ENCODE data around the gene PSMG2. TPM values are rescaled to one million over a fixed set of nuclear protein-coding genes. Genes with fewer than 3 reads are reported as not detected.

The PSMG2 gene
- total RNA-seq, 1 experiment from 2014 or later = 84.3 TPM

DNA sequence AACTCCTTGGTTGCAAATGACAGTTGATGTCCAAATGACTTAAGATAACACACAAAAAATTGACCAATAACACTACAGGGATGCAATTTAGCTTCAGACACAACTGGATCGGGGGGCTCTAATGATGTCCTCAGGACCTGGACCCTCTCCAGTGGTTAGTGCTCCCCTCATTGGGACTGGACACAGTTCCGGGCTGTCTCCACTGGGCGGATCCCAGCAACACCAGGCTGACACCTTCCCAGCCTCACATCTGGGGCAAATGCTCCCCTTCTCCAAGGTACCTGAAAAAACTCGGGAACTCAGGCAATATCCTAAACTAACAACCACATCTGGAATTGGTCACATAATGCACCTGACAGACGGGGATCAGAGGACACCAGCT is 48.7 kb downstream of the PSMG2 start:
- TF ChIP-seq ZFX (IDR thresholded peaks at IDR 0.05) (no peak), EZH2 (IDR thresholded peaks at IDR 0.05) (no peak), EGR1 (IDR thresholded peaks at IDR 0.05; ENCODE audit: low read depth) (no peak), CEBPB (IDR thresholded peaks at IDR 0.05; ENCODE audit: low read depth) (no peak)
- TF ChIP-seq, protein P1, sequence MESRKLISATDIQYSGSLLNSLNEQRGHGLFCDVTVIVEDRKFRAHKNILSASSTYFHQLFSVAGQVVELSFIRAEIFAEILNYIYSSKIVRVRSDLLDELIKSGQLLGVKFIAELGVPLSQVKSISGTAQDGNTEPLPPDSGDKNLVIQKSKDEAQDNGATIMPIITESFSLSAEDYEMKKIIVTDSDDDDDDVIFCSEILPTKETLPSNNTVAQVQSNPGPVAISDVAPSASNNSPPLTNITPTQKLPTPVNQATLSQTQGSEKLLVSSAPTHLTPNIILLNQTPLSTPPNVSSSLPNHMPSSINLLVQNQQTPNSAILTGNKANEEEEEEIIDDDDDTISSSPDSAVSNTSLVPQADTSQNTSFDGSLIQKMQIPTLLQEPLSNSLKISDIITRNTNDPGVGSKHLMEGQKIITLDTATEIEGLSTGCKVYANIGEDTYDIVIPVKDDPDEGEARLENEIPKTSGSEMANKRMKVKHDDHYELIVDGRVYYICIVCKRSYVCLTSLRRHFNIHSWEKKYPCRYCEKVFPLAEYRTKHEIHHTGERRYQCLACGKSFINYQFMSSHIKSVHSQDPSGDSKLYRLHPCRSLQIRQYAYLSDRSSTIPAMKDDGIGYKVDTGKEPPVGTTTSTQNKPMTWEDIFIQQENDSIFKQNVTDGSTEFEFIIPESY (IDR thresholded peaks at IDR 0.05; ENCODE audit: extremely low read depth, insufficient replicate concordance, low read length) = no peak
- Histone ChIP-seq H3K9me2 (ENCODE audit: insufficient read depth) (no peaks in the 10 kb centered on the region), H2AFZ (ENCODE audit: low read depth, low read length, poor library complexity, severe bottlenecking) (no peak overlapping the region), H3K27me3 (ENCODE audit: insufficient read depth, low read length) (no peaks in the 10 kb centered on the region), H3K36me3 (ENCODE audit: control insufficient read depth in 1 of 2, insufficient read depth in 2 of 2, low read length in 2 of 2) (no peaks in the 10 kb centered on the region), H3K4me2 (ENCODE audit: low read length) (no peak overlapping the region), H3K4me3 (replicated peaks in 1 of 2; ENCODE audit: low read depth in 1 of 2, low read length in 2 of 2) (no peak overlapping the region), H3K79me2 (ENCODE audit: insufficient read depth, low read length) (no peaks in the 10 kb centered on the region), H4K20me1 (ENCODE audit: insufficient read depth) (no peaks in the 10 kb centered on the region), H3K4me1 (ENCODE audit: control insufficient read depth in 1 of 2, insufficient read depth in 2 of 2, low read length in 2 of 2) (no peaks in the 10 kb centered on the region), H3K27ac (ENCODE audit: low read depth, low read length) (no peak overlapping the region; the same call in 1 of the 2 replicates), H3K9ac (ENCODE audit: low read length) (no peak overlapping the region), H3K9me3 (ENCODE audit: control insufficient read depth in 1 of 2, insufficient read depth in 1 of 2, low read depth in 1 of 2, low read length in 2 of 2) (no peaks in the 10 kb centered on the region)
- no peak for DNase-seq (ENCODE audit: low read depth, low spot score)
- intact Hi-C loops (cut with micrococcal nuclease) = no loop called here
- BruUV-seq (replicated peaks) = no TSS peak
- POLR2A ChIA-PET = no interaction called here
- CTCF ChIA-PET = no interaction called here
- RAD21 ChIA-PET (ENCODE audit: low non-redundant PET in 1 of 2, low total read pairs in 2 of 2, uncharacterized antibody in 2 of 2, unreplicated experiment in 2 of 2) = no interaction called here
- no peak for ATAC-seq

- DNase-seq (ENCODE audit: low read depth, low spot score) (no peak), ATAC-seq (no peak)
- BruUV-seq (replicated peaks) = no TSS peak
- no peaks in the 10 kb centered on the region for H3K4me1 ChIP-seq (ENCODE audit: control insufficient read depth in 1 of 2, insufficient read depth in 2 of 2, low read length in 2 of 2)
- no peaks in the 10 kb centered on the region for H3K9me2 ChIP-seq (ENCODE audit: insufficient read depth)
- ChIA-PET POLR2A (no interaction called here), CTCF (no interaction called here), RAD21 (ENCODE audit: low non-redundant PET in 1 of 2, low total read pairs in 2 of 2, uncharacterized antibody in 2 of 2, unreplicated experiment in 2 of 2) (no interaction called here)
- no peak overlapping the region for H3K4me3 ChIP-seq (replicated peaks in 1 of 2; ENCODE audit: low read depth in 1 of 2, low read length in 2 of 2)
- no peak overlapping the region for H2AFZ ChIP-seq (ENCODE audit: low read depth, low read length, poor library complexity, severe bottlenecking)
- no peak overlapping the region for H3K4me2 ChIP-seq (ENCODE audit: low read length)
- TF ChIP-seq SIN3A (IDR thresholded peaks at IDR 0.05; ENCODE audit: low read depth) (no peak), EZH2phosphoT487 (IDR thresholded peaks at IDR 0.05; ENCODE audit: borderline replicate concordance) (no peak), EGR1 (IDR thresholded peaks at IDR 0.05; ENCODE audit: low read depth) (no peak), ZNF274 (IDR thresholded peaks at IDR 0.05; ENCODE audit: low read depth, low read length) (no peak), POLR2AphosphoS5 (IDR thresholded peaks at IDR 0.05; ENCODE audit: low read depth, low read length) (no peak), TCF7L2 (IDR thresholded peaks at IDR 0.05; ENCODE audit: borderline replicate concordance, extremely low read depth, insufficient read depth, insufficient read length) (no peak), RAD21 (IDR thresholded peaks at IDR 0.05; ENCODE audit: low read depth) (no peak)
- no peaks in the 10 kb centered on the region for H3K36me3 ChIP-seq (ENCODE audit: control insufficient read depth in 1 of 2, insufficient read depth in 2 of 2, low read length in 2 of 2)
- H3K9ac ChIP-seq (ENCODE audit: low read length) = no peak overlapping the region
- no peaks in the 10 kb centered on the region for H4K20me1 ChIP-seq (ENCODE audit: insufficient read depth)
- no peak overlapping the region; the same call in 1 of the 2 replicates for H3K27ac ChIP-seq (ENCODE audit: low read depth, low read length)
- intact Hi-C loops (cut with micrococcal nuclease) = no loop called here
- no peaks in the 10 kb centered on the region for H3K79me2 ChIP-seq (ENCODE audit: insufficient read depth, low read length)
- H3K27me3 ChIP-seq (ENCODE audit: insufficient read depth, low read length) = no peaks in the 10 kb centered on the region
- no peaks in the 10 kb centered on the region for H3K9me3 ChIP-seq (ENCODE audit: control insufficient read depth in 1 of 2, insufficient read depth in 1 of 2, low read depth in 1 of 2, low read length in 2 of 2)
Measured at GRCh38 chr18:12751891-12752290, 49.0 kb downstream of the PSMG2 start.
